NOMO-1 (cell line): ENCODE data around the gene PHKG2.
A peak's percentile ranks its signal among the peaks of the same experiment; 100 is the strongest.
"Not testable (repeated sequence)": the region's sequence is repeated elsewhere in the genome, so short reads cannot be mapped to it uniquely, and the experiment has no call there.

Experiments used
- DNase-seq, 2 experiments: peaks; one replicate each; lab custom pipeline; 2025; ENCODE audit not compliant: unreplicated experiment in 2 of 2; lab: John Stamatoyannopoulos, UW

Gene PHKG2, protein sequence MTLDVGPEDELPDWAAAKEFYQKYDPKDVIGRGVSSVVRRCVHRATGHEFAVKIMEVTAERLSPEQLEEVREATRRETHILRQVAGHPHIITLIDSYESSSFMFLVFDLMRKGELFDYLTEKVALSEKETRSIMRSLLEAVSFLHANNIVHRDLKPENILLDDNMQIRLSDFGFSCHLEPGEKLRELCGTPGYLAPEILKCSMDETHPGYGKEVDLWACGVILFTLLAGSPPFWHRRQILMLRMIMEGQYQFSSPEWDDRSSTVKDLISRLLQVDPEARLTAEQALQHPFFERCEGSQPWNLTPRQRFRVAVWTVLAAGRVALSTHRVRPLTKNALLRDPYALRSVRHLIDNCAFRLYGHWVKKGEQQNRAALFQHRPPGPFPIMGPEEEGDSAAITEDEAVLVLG

GRCh38 chr16:30747799-30748633, at the start of gene PHKG2:
PHKG2 (plus strand) TSS chr16:30748425; CDS start chr16:30748821, 396 bp downstream.
- DNase-seq, result peak; percentile 98 to 100

DNA sequence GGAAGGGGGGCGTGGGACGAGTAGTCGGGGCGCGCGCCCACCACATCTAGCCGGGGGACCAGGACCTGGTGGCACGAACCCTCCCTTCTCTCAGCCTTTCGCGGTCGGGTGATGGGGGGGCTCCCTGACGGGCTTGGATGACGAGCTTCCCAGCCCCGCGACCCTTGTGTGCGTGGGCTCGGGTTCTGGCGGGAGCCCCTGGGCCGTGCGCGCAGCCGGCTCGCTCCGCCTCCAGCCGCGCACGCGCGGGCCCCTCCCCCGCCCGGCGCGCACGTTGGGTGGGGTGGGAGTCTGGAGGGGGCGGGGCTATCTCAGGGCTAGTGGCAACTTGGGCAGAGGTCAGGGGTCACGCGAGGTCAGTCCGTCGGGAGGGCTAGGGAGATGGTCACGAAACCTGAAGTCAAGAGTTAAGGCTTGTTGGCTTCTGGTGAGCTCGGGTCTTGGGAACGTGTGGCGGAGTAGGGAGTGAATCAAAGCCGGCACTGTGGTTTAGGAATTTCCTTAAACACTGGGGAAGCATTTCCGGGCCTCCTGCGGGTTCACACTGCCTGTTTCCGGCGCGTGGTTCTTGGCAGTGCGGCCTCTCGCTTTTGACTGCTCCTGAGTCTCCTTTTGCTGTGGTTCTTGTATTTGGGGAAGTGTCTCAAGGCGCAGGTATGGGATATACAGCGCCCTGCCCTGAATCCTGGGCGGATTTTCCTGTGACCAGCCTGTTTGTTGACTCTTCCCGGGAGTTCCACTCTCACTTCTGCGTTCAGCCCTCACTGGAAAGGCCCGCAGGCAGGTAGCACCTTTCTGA, 49.2 kb upstream of the PHKG2 start, which contains the start of gene SRCAP:
Gene SRCAP (plus strand): TSS at position 356 of the 799 bp plus-strand sequence. CDS start 1,654 bp downstream, outside the sequence.
- DNase-seq, result peak; percentile 77 to 84

DNA sequence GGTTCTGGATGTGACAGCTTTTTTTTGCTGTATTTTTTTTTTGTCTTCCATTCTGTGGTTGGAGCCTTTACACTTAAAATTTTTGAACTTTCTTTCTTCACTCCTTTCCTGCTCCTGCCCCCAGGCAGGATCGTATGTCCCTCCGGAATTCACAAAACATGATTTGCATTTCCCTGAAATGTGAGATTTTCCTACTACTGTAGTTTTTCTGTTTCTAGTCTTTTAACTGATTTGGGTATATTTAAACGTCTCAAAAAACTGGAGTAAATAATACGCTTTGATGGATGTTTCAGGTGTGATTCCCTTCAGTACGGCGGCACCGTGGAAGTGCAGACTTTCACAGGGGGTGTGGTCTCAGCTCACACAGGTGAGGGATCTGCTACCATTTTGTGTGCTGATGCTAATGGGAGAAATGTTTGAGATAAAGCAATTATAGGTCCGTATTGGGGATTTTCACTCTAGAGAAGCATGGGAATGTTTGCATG, 48.6 kb upstream of the PHKG2 start:
- no peak for DNase-seq

- DNase-seq, result no peak
Measured at GRCh38 chr16:30700491-30700890, 47.7 kb upstream of the PHKG2 start.

DNA sequence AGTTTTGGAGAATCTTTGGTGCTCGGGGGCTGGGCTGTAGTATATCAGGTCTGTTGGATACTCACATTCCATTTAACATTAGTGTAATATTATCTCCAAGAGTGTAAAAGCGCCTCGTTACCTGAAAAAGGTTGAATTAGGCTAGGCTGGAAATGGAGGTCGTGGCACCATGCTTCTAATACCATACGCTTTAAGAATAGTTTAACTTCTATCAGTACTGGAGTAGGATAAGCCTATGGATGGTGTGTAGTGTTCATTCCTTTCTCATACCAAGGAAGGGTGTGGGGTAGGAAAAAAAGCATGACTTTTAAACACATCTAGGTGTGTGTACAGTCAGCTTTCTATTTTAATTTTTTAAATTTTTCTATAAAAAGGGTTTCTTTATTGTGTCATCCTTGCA, 47.3 kb upstream of the PHKG2 start:
- no peak for DNase-seq

- not testable (repeated sequence) for DNase-seq
Measured at GRCh38 chr16:30703071-30703470, 45.2 kb upstream of the PHKG2 start.

GRCh38 chr16:30703971-30704370, 44.3 kb upstream of the PHKG2 start:
- no peak for DNase-seq

GRCh38 chr16:30706046-30706445, 42.2 kb upstream of the PHKG2 start:
- DNase-seq, result no peak

DNA sequence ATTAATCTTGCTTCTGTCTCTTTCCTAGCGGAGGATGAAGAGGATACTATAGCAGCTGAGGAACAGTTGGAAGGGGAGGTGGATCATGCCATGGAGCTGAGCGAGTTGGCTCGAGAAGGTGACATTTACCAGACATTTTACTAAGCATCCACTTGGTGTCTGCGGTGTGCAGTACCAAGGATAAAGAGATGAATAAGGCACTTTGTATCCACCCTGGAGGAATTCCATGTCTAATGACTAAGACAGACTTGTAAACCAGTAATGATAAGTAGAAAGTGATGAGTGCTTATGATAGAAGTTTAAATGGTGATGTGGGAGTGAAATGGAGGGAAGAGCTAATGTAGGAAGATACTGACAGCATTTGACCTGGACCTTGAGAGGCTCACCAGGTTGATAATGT, 37.3 kb upstream of the PHKG2 start:
- DNase-seq, result no peak

- DNase-seq, result no peak
Measured at GRCh38 chr16:30711712-30712111, 36.5 kb upstream of the PHKG2 start.

- DNase-seq, result peak in 1 of 2 experiments; percentile 74
Measured at GRCh38 chr16:30715750-30716445, 32.3 kb upstream of the PHKG2 start.

DNA sequence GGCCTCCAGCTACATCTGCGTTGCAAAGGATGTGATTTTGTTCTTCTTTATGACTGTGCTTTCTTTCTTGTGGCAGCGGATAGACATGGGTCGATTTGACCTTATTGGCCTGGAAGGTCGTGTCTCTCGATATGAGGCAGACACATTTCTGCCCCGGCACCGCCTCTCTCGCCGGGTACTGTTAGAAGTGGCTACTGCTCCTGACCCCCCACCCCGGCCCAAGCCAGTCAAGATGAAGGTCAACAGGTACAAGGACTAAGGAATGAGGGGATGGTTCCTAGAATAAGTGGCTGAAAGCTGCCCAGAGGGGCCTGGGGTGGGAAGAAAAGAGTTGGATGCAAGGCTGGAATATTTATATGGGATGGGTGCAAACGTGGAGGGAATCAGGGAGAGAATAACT, 28.1 kb upstream of the PHKG2 start:
- DNase-seq, result no peak

DNA sequence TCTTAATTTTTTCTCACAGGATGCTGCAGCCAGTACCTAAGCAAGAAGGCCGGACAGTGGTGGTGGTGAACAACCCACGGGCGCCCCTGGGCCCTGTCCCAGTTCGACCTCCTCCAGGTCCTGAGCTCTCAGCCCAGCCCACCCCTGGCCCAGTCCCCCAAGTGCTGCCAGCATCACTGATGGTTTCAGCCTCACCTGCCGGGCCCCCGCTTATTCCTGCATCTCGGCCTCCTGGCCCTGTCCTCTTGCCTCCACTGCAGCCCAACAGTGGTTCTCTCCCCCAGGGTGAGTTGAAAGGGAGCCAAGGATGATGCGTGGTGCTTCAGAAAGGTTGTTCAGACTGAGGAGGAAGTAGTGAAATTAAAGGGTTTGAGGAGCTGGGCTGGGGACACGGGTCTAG, 27.5 kb upstream of the PHKG2 start:
- no peak for DNase-seq

DNA sequence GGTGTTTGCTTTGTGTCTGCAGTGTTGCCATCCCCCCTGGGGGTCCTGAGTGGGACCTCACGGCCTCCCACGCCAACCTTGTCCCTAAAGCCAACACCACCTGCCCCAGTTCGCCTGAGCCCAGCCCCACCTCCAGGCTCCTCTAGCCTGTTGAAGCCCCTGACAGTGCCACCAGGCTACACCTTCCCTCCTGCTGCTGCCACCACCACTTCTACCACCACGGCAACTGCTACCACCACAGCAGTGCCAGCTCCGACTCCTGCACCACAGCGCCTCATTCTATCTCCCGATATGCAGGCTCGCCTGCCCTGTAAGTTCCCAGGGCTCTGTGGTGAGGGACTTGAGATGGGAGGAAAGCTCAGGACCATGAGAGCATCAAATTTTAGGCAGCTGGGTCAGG, 27.1 kb upstream of the PHKG2 start:
- no peak for DNase-seq

DNA sequence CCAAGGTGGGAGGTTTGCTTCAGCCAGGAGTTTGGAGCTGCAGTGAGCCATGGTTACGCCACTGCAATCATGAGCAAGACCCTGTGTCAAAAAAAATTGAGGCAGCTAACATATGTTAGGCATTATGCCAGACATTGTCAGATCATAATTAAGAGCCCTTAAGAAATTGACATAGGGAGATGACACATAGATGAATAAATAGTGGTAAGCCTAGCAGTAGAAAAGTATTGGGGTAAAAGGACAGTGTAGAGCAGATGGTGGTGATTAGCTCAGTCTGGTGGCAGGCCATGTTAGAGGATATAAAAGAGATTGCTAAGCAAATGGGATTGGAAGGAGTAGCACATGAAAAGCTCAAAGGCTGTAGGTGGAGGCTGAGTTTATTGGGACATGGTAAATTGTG, 26.6 kb upstream of the PHKG2 start:
- no peak for DNase-seq

GRCh38 chr16:30722443-30722842, 25.8 kb upstream of the PHKG2 start:
- DNase-seq, result no peak

GRCh38 chr16:30722916-30723315, 25.3 kb upstream of the PHKG2 start:
- no peak for DNase-seq

- DNase-seq, result no peak
Measured at GRCh38 chr16:30723725-30724355, 24.4 kb upstream of the PHKG2 start.

DNA sequence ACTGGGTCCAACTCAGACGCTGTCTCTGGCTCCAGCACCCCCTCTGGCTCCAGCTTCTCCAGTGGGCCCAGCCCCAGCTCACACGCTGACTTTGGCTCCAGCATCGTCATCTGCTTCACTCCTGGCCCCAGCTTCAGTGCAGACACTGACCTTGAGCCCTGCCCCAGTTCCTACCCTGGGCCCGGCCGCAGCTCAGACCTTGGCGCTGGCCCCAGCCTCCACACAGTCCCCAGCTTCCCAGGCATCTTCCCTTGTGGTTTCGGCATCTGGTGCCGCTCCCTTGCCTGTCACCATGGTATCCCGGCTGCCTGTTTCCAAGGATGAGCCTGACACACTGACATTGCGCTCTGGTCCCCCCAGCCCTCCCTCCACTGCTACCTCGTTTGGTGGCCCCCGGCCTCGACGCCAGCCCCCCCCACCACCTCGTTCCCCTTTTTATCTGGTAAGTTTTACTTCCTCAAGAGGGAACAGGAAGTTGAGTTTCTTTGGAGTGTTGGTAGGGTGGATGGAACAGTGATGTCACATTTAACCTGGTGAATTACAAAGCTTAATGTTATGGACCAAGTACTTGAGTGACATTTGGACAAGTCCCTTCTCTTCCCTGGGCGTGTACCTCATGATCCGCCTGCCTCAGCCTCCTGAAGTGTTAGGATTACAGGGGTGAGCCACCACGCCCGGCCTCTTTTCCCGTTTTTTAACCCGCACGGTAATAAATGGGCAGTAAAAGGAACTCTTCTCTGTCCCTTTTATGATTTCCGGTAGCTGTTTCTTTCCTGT, 23.4 kb upstream of the PHKG2 start:
- peak; percentile 81 to 86 for DNase-seq
